ENCODE data around the gene MAP2K2. TPM values are rescaled to one million over a fixed set of nuclear protein-coding genes. Genes with fewer than 3 reads are reported as not detected.
"Not testable (repeated sequence)": the region's sequence is repeated elsewhere in the genome, so short reads cannot be mapped to it uniquely, and the experiment has no call there.

Gene MAP2K2
- 126 and 134 TPM in 2 replicates for total RNA-seq (2014; rRNA removed; shearing (Covaris generic))

DNA sequence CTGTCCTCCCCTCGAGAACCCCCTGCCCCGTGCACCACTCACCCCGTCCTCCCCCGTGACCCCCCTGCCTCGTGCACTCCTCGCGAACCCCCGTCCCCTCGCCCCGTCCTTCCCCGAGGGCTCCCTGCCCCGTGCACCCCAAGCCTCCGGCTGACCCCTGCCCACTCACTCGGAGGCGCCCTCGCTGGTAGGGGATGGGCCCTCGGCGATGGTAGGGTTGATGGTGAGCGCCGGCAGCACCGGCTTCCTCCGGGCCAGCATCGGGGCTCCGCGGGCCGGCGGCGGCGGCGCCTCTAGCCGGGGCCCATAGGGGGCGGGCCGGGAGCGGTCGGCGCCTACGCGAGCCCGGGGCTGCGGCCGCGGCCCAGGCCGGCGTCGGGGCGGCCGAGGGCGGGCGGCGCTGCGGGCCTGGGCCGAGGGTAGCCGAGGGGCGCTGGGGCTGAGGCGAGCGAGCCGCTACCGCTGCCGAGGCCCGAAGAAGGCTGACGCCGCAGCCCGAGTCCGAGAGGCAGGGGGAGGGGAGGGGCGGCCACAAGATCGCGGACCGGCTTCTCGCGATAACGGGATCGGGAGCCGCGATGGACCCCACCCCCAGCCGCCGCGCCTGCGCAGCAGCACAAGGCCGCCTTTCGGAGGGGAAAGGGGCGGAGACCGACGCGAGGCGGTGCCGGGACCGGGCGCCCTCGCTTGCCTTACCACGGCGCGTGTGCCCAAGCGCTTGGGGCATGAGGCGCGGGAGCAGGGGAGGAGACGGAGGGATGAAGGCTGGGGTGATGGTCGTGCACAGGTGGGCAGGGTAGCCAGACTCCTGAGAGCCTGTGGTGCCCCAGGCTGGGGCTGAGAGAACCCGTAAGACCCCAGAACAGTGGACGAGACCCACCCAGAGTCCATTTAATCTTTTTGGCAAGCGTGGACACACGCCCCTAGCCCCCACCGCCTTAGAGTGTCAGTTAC lies at the start of gene MAP2K2:
Gene MAP2K2, minus strand, starts transcription at position 508 of the 954 bp plus-strand sequence. Its CDS starts 247 bp downstream, at position 261.
- peak; percentile 87 for DNase-seq (ENCODE audit: low read depth)

DNA sequence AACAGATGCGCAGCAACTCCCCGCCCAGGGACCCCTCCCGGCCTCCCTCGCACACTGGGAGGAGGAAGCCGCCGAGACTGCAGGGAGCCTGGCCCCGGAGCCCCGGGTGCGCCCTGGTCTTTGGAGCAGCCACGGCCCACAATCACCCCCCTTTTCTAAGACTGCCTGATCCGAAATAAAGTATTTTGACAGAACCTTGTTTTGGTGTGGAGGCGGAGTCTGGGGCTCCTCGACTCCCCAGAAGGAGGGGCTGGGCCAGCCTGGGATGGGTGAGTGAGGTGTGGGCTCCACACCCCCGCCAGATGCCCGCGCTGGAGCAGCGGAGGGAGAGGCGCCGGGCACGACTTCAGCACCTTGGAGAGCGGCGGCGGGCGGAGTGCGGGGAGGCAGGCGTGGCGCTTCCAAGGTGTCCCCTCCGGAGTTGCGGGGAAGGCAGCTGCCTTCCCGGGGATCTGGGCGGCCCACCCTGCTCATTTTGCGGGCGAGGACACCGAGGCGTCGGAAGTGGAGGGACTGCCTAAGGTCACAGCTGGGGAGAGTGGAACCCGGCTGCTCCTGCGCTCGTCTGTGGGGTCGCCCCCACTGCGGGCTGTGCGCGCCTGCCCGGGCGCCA lies 49.0 kb upstream of the MAP2K2 start:
- peak; percentile 41 for DNase-seq (ENCODE audit: low read depth)

DNA sequence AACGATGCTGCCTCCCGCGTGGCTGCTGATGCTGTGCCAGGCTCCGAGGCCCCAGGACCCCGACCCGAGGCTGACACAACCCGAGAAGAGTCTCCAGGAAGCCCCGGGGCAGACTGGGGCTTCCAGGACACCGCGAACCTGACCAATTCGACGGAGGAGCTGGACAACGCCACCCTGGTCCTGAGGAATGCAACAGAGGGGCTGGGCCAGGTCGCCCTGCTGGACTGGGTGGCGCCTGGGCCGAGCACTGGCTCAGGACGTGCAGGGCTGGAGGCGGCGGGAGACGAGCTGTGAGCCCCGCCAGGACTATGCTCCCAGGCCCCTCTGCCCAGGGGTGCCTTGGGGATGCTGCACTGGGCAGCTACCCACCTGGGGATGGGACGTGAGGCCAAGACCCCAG lies 47.8 kb upstream of the MAP2K2 start:
- no peak for DNase-seq (ENCODE audit: low read depth)

GRCh38 chr19:4164262-4164661 lies 40.3 kb upstream of the MAP2K2 start:
- DNase-seq (ENCODE audit: low read depth) = no peak

DNA sequence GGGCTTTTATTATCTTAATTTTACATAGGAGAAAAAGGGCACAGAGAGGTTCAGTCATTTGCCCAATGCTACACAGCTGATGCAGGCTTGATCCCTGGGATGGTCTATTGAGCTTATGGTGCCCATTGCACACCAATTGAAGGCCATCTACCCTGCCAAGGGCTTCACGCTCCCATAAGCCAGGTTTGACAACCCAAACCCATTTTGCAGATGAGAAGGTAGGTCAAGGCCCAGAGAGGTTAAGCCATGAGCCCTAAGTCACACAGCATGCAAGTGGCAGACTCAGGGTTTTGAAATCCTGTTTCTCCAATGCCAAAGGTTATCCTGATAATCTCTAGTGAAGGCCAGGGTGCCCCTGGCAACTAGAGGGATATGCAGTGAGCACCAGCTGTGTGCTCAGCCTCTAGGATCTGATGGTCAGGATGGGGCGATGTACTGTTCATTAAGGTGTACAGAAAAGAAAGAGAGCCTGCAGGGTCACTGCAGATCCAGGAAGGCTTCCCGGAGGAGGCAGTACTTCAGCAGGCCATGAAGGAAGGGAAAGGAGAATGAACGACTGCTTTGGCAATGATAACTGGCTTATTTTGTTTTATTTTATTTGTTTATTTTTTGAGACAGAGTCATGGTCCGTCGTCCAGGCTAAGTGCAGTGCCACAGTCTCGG lies 37.6 kb upstream of the MAP2K2 start:
- no peak for DNase-seq (ENCODE audit: low read depth)

- not testable (repeated sequence) for DNase-seq (ENCODE audit: low read depth)
These were observed 34.0 kb upstream of the MAP2K2 start for GRCh38 chr19:4157971-4158370.

DNA sequence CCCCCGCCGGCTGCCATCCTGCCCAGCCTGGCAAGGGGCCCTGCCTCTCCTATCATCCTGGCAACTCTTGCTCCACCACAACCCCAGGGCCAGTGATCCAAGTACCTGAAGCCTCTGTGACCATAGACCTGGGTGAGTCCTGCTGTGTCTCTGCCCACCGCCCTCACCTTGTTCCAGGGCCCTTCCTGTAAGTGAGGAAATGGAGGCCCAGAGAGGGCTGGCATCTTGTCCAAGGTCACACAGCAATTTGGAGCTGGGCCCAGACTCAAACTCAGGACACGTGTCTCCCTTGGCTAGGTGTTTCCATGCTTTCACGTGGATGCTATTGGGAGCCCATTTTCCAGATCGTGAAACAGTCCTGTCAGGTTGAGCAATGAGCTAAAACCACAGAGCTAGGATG lies 33.2 kb upstream of the MAP2K2 start:
- no peak for DNase-seq (ENCODE audit: low read depth)

- no peak for DNase-seq (ENCODE audit: low read depth)
These were observed 30.8 kb upstream of the MAP2K2 start for GRCh38 chr19:4154571-4155312.

- no peak for DNase-seq (ENCODE audit: low read depth)
These were observed 28.5 kb upstream of the MAP2K2 start for GRCh38 chr19:4152241-4152998.

GRCh38 chr19:4151623-4152022 lies 27.7 kb upstream of the MAP2K2 start:
- no peak for DNase-seq (ENCODE audit: low read depth)

DNA sequence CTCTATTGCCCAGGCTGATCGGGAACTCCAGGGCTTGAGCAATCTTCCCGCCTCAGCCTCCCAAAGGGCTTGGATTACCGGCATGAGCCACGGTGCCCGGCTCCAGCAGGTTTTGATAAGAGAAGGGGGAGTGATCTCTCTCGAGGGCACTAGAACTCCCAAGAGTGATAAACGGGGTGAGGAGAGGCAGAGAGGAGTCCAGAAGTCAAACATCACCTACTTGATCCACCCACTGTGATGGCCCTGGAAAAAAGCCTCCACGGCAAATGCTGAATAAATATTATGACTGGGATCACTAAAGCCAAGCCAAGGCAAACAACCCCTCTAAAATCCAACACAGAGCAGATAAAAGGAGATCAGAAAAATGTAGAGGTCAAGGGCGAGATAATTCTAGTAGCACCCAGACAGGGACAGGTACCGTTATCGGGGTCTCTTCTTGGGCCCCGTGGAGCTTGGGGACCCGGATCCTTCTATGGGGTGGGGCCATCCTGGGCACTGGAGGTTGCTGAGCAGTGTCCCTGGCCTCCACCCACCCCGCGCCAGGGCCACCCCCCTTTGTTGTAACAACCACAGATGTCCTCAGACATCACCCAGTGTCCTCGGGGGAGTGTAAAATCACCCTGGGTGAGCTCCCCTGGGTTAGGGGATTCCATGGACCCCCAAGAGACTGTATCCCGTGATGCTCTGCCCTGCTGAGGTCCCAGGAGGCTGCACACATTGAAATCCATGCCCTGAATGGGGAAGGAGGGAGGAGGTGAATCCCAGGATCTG lies 25.8 kb upstream of the MAP2K2 start:
- DNase-seq (ENCODE audit: low read depth) = no peak

DNA sequence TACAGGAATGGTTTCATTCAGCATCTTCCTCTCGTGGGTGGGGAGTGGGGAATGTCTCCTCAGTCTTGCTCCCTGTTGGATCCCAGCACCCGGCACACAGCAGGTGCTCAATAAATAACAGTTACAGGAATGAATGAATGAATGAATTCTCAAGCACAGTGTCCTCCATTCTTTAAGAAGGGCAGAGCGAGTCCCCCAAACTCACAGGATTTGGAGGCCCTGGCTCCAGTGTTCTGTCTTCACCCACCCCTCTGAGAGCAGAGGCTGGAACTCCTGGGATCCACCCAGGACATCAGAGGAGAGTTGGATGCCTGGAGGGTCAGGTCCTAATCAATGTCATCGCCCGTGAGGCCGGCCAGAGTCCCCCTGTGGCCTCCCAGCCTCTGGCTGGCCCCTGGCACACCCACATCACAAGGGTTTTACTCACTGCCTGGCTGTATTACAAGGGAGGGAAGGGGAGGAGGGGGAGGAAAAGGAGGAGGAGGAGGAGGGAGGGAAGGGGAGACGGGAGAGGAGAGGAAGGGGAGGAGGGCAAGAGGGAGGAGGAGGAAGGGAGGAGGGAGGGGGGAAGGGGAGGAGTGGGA lies 20.8 kb upstream of the MAP2K2 start:
- DNase-seq (ENCODE audit: low read depth) = peak; percentile 80

DNA sequence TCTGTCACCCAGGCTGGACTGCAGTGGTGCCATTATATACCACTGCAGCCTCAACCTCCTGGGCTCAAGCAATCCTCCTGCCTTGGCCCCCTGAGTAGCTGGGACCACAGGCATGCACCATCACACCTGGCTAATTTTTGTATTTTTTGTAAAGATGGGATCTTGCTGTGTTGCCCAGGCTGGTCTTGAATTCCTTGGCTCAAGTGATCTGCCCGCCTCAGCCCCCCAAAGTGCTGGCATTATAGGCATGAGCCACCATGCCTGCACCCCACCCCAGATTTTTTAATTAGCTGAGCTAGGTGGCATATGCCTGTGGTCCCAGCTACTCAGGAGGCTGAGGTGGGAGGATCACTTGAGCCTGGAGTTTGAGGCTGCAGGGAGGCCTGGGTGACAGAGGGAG lies 19.0 kb upstream of the MAP2K2 start:
- not testable (repeated sequence) for DNase-seq (ENCODE audit: low read depth)

- peak; percentile 69 for DNase-seq (ENCODE audit: low read depth)
These were observed 16.4 kb upstream of the MAP2K2 start for GRCh38 chr19:4140237-4140711.

- DNase-seq (ENCODE audit: low read depth) = peak; percentile 56
These were observed 15.8 kb upstream of the MAP2K2 start for GRCh38 chr19:4139614-4140236.

DNA sequence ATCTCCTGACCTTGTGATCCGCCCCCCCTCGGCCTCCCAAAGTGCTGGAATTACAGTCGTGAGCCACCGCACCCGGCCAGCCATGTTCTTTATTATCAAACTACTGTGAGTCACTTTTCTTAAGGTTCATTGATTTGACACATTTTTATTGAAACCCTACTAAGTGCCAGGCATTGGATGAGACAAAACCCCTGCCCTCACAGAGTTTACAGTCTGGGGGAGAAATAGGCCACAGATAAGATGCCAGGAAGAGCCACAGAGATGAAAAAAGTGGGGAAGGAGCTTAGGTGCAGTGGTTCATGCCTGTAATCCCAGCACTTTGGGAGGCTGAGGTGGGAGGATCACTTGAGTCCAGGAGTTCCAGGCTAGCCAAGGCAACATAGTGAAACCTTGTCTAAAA lies 14.5 kb upstream of the MAP2K2 start:
- DNase-seq (ENCODE audit: low read depth) = no peak

DNA sequence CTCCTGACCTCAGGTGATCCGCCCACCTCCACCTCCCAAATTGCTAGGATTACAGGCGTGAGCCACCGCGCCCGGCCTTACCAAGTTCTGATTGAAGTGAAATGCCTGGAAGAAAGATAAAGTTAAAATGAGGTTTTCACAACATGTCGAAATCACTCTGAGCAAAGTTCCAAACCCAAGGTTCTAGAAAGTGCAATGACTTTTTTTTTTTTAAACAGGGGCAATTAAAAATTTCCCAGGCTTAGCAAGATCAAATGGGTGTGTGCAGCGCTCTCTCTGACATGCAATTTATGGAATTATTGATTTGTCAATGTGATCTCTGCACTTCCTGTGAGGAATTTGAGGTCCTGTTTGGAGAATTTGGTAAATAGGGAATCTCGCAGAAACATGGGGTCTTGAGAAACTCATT lies 12.8 kb upstream of the MAP2K2 start:
- DNase-seq (ENCODE audit: low read depth) = no peak

GRCh38 chr19:4135386-4135785 lies 11.5 kb upstream of the MAP2K2 start:
- DNase-seq (ENCODE audit: low read depth) = not testable (repeated sequence)

GRCh38 chr19:4134351-4134750 lies 10.4 kb upstream of the MAP2K2 start:
- DNase-seq (ENCODE audit: low read depth) = no peak

All from RPMI7951 (cell line).